ENCODE results near the gene NAALAD2. TPM values are rescaled to one million over a fixed set of nuclear protein-coding genes. Genes with fewer than 3 reads are reported as not detected.
"Not testable (repeated sequence)": the region's sequence is repeated elsewhere in the genome, so short reads cannot be mapped to it uniquely, and the experiment has no call there.

Gene NAALAD2
- 0.27 TPM for total RNA-seq
- long read RNA-seq = 0 reads

GRCh38 chr11:90134478-90135003 lies at the start of gene NAALAD2:
Gene NAALAD2 (plus strand): TSS chr11:90134663. CDS start chr11:90134759, 96 bp downstream.
- intact Hi-C loops (cut with DNase I) = no loop called here
- no peak for DNase-seq (ENCODE audit: low spot score)

GRCh38 chr11:90085650-90086049 lies 48.8 kb upstream of the NAALAD2 start, which contains the start of gene UBTFL1:
Gene UBTFL1 (plus strand): TSS chr11:90085950. CDS start chr11:90085950, 0 bp downstream.
- DNase-seq (ENCODE audit: low spot score); intact Hi-C loops (cut with DNase I): not testable (repeated sequence)

GRCh38 chr11:90088731-90089130 lies 45.7 kb upstream of the NAALAD2 start:
- intact Hi-C loops (cut with DNase I); DNase-seq (ENCODE audit: low spot score): not testable (repeated sequence)

- DNase-seq (ENCODE audit: low spot score); intact Hi-C loops (cut with DNase I): not testable (repeated sequence)
Measured at GRCh38 chr11:90095230-90095924, 39.1 kb upstream of the NAALAD2 start.

- intact Hi-C loops (cut with DNase I); DNase-seq (ENCODE audit: low spot score): not testable (repeated sequence)
Measured at GRCh38 chr11:90098261-90098660, 36.2 kb upstream of the NAALAD2 start.

GRCh38 chr11:90100431-90100830 lies 34.0 kb upstream of the NAALAD2 start:
- intact Hi-C loops (cut with DNase I) = no loop called here
- DNase-seq (ENCODE audit: low spot score) = no peak

GRCh38 chr11:90113541-90113940 lies 20.9 kb upstream of the NAALAD2 start:
- DNase-seq (ENCODE audit: low spot score) = no peak
- intact Hi-C loops (cut with DNase I) = no loop called here

- DNase-seq (ENCODE audit: low spot score) = no peak
- intact Hi-C loops (cut with DNase I) = no loop called here
Measured at GRCh38 chr11:90120191-90120590, 14.3 kb upstream of the NAALAD2 start.

- DNase-seq (ENCODE audit: low spot score) = no peak
- intact Hi-C loops (cut with DNase I) = no loop called here
Measured at GRCh38 chr11:90124371-90124770, 10.1 kb upstream of the NAALAD2 start.

- DNase-seq (ENCODE audit: low spot score) = no peak
- intact Hi-C loops (cut with DNase I) = no loop called here
Measured at GRCh38 chr11:90124946-90125345, 9.5 kb upstream of the NAALAD2 start.

- DNase-seq (ENCODE audit: low spot score) = no peak
- intact Hi-C loops (cut with DNase I) = no loop called here
Measured at GRCh38 chr11:90133560-90134477, 644 bp upstream of the NAALAD2 start.

GRCh38 chr11:90135016-90135415 lies 553 bp downstream of the NAALAD2 start:
- DNase-seq (ENCODE audit: low spot score) = no peak
- intact Hi-C loops (cut with DNase I) = no loop called here

- intact Hi-C loops (cut with DNase I) = no loop called here
- DNase-seq (ENCODE audit: low spot score) = no peak
Measured at GRCh38 chr11:90148900-90149299, 14.4 kb downstream of the NAALAD2 start.

GRCh38 chr11:90166982-90167573 lies 32.6 kb downstream of the NAALAD2 start:
- intact Hi-C loops (cut with DNase I); DNase-seq (ENCODE audit: low spot score): not testable (repeated sequence)

GRCh38 chr11:90167704-90168103 lies 33.2 kb downstream of the NAALAD2 start:
- DNase-seq (ENCODE audit: low spot score); intact Hi-C loops (cut with DNase I): not testable (repeated sequence)

- intact Hi-C loops (cut with DNase I) = no loop called here
- no peak for DNase-seq (ENCODE audit: low spot score)
Measured at GRCh38 chr11:90168571-90168970, 34.1 kb downstream of the NAALAD2 start.

GRCh38 chr11:90171359-90171758 lies 36.9 kb downstream of the NAALAD2 start:
- DNase-seq (ENCODE audit: low spot score) = no peak
- intact Hi-C loops (cut with DNase I) = no loop called here

- DNase-seq (ENCODE audit: low spot score) = no peak
- intact Hi-C loops (cut with DNase I) = no loop called here
Measured at GRCh38 chr11:90176069-90176468, 41.6 kb downstream of the NAALAD2 start.

- intact Hi-C loops (cut with DNase I) = no loop called here
- DNase-seq (ENCODE audit: low spot score) = no peak
Measured at GRCh38 chr11:90178751-90179150, 44.3 kb downstream of the NAALAD2 start.

- intact Hi-C loops (cut with DNase I) = no loop called here
Measured at GRCh38 chr11:90179923-90180322, 45.5 kb downstream of the NAALAD2 start.

More at GRCh38 chr11:90179923-90180322, 45.5 kb downstream of the NAALAD2 start:
- no peak for DNase-seq (ENCODE audit: low spot score)

All from cardiac septum (tissue), 1 donor.